IPS-NIHi7 (cell line): ENCODE results near the gene CINP.

ENCODE experiments used
- DNase-seq: peaks from one replicate; pipeline ENCODE4 v3.0.0; 2012; ENCODE audit warnings: mixed read lengths; ENCODE audit errors: extremely low spot score

Gene CINP

GRCh38 chr14:102362545-102363181 lies at the start of gene CINP, which contains the start of gene TECPR2:
Gene CINP (minus strand): TSS chr14:102362890. CDS start chr14:102362851, 39 bp downstream.
Gene TECPR2 (plus strand): TSS chr14:102362941. CDS start chr14:102376722, 13,781 bp downstream.
- peak; percentile 99 for DNase-seq

DNA sequence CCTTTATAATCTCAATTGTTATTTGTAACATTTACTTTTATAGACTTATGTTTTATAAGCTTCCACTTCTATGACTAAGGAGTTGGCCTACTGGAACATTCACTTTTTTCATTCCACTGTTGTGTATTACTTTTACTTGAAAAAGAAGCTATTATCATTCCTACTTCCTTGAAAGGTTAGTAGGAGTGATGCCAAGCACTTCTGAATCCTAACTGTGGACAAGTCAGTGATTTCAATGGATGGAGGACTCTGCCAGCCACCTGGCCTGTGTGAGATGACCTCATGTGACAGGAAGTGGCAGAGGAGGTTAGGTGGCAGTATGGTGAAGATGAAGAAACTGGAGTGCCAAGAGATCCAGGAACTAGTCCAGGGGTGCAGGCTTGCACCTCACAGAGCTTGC lies 46.0 kb upstream of the CINP start:
- DNase-seq = no peak

DNA sequence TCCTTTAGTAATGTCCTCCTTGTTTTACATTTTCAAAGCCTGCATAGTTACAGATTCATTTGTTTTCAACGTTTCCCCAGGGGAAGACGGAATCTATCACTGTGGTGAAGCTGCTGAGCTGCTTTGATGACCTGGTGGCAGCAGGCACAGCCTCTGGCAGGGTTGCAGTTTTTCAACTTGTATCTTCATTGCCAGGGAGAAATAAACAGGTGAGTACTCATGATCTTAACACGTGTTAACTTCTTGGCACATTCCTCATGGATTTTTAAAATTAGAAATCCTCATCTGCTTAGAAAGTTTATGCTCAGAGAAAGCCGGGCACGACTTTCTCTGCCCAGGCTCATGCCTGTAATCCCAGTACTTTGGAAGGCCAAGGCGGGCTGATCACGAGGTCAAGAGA lies 44.6 kb upstream of the CINP start:
- no peak for DNase-seq

- no peak for DNase-seq
Observed at GRCh38 chr14:102403028-102403427, 40.3 kb upstream of the CINP start.

DNA sequence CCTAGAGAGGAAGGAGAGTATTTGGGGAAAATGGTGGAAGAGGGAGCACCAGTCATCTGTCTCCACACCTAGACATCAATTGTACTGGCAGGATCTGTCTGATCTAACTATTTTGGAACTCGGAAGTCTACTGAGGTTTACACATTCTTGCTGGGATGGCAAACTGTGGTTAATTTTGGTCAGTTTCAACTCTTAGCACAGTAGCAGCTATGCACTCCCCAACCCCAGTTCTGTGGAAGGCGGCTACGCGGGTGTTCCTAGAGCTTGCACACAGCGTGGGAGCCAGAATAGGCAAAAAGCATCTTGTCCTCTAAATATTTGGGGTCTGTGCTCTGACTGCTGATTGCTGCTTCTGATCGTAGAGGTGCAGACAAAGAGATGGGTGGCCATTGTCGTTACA lies 33.8 kb upstream of the CINP start:
- DNase-seq = no peak

DNA sequence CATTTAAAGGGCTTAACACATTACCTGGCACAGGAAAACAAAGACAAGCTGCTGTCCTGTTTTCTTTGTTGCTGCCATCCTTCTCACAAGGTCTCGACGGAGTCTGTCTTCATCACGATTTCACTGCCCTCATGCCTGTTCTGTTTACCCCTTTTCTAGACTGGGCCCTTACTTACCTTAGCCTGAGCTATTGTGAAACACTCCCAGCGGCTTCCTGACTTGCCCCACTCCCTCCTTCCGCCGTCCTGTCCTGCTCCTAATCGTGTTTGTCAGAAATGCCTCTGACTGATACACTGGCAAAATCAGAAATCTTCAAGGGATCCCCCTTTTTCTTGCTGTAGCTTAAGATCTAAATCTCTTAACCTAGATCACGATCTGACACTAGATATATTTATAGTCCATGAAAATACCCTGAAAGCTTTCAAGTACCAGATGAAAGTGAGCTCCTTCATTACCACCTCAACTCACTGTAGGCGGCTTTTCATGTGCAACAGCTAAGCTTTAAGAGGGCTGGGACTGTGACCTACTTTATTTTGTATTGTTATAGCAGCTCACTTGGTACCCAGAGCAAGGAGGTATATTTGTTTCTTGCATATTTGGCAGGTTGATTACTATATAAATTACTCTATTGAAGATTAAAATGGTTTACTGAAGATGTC lies 32.2 kb upstream of the CINP start:
- DNase-seq = no peak

- DNase-seq = no peak
Observed at GRCh38 chr14:102392506-102392905, 29.8 kb upstream of the CINP start.

DNA sequence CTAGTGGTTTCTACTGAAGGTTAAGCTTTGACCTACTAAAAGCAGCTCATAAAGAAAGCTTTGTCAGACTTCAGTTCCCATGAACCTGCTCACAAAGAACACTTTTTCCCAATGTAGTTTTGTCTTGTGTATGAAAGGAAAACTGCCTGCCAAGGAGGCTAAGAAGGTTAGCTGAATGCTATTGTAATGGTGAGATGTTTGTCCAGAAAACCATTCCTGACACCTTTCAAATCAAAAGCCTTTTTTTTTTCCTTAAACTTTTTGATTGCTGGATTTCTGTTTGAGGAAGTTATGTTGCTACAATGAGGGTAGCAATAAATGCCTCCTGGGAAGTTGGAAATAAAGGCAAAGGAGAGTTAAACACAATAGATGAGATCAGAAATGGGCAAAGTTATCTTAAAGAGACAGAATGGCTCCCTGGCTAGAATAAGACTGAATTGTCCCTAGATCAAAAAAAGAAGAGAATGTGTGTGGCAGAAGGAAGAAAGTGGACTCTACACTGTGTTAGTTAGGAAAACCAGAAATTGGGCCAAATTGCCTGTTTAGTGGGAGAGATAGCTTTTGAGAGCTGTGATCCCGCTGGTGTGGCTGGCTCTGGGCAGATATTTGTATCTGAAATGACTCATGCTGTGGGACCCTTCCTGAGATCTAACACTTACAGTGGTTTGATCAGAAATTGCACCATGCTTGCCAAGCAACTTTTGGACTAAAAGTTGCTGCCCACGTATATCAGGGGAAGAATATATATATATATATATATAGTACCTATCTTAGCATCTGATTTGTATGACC lies 27.6 kb upstream of the CINP start:
- no peak for DNase-seq

DNA sequence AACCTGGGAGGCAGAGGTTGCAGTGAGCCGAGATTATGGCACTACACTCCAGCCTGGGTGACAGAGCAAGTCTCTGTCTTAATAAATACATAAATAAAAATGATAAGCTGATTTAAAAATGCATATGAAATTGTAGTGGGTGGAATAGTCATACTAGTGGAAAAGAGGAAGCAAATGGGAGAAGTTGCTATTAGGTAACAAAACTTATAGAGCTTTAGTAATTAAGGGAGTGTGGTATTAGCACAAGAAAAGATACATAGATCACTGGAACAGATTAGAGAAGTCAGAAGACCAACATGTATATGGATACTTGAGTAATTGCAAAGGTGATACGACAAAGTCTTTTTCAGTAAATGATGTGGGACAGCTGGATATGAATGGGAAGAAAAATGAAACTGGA lies 26.6 kb upstream of the CINP start:
- DNase-seq = no peak

GRCh38 chr14:102387086-102387485 lies 24.4 kb upstream of the CINP start:
- no peak for DNase-seq

DNA sequence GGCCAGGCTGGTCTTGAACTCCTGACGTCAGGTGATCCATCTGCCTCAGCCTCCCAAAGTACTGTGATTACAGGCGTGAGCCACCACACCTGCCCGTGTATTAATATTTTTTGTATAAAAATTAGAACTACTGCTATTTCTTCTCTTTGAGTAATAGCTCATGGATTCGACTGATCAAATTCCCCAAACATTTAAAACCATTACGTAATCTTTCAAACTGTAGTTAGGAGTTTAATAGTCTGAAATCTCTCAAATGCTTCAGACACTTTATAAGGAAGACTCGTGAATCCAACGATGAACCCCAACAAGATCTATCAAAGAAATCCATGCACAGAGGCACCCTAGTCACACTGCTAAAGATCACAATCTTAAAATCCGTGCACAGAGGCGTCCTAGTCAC lies 16.1 kb upstream of the CINP start:
- no peak for DNase-seq

- DNase-seq = no peak
Observed at GRCh38 chr14:102377696-102378095, 15.0 kb upstream of the CINP start.

DNA sequence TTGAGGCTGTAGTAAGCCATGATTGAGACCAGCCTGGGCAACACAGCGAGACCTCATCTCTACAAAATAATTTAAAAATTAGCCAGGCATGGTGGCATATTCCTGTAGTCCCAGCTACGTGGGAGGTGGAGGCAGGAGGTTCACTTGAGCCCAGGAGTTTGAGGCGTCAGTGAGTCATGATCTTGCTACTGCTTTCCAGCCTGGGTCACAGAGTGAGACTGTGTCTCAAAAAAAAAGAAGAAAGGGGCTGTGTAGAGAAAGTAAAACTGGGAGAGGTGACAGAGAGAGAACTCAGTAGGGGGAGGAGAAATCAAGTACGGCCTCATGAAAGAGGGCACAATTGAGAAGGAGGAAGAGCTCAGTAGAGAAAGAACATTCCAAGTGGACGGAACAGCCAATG lies 12.4 kb upstream of the CINP start:
- DNase-seq = no peak

DNA sequence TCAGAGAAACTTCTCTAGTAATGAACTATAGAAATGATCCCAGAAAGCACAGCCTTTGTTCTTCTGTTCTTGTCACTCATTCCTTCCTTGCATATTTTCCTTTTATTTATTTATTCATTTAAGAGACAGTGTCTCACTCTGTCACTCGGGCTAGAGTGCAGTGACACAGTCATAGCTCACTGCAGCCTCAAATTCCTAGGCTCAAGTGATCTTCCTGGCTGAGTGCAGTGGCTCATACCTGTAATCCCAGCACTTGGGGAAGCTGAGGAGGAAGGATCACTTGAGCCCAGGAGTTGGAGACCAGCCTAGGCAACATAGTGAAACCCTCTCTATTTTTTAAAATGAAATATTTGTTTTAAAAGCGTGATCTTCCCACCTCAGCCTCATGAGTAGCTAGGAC lies 11.6 kb upstream of the CINP start:
- DNase-seq = no peak

DNA sequence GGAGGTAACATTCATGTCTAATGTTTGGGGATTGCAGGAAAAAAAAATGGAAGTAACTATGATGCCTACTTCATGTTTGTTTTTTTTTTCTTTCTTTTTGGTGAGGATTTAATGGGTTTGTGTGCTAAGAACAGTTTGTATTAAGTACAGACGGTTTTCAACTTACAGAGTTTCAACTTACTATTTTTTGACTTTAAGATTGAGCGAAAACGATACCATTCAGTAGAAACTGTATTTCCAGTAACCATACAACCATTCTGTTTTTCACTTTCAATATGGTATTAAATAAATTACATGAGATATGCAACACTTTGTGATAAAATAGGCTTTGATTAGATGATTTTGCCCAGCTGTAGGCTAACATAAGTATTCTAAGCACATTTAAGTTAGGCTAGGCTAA lies 10.4 kb upstream of the CINP start:
- DNase-seq = no peak

DNA sequence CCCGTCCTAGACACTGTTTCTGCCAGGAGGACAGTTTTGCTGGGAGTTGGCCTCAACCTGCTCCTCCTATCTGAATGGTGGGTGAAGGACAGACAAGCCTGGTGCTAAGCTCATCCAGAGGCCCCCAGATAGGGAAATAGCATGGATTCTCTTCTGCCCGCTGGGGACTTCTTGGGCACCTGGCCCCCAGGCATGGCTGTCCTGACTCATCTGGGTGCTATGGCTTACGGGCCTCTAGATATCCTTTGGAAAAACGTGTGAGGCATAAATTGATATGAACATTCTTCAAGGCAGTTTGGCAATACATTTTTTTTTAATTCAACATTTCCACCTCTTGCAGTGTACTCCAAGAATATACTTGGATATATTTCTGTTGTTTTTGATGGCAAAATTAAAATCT lies 8.7 kb upstream of the CINP start:
- no peak for DNase-seq

- DNase-seq = no peak
Observed at GRCh38 chr14:102370305-102370809, 7.7 kb upstream of the CINP start.

DNA sequence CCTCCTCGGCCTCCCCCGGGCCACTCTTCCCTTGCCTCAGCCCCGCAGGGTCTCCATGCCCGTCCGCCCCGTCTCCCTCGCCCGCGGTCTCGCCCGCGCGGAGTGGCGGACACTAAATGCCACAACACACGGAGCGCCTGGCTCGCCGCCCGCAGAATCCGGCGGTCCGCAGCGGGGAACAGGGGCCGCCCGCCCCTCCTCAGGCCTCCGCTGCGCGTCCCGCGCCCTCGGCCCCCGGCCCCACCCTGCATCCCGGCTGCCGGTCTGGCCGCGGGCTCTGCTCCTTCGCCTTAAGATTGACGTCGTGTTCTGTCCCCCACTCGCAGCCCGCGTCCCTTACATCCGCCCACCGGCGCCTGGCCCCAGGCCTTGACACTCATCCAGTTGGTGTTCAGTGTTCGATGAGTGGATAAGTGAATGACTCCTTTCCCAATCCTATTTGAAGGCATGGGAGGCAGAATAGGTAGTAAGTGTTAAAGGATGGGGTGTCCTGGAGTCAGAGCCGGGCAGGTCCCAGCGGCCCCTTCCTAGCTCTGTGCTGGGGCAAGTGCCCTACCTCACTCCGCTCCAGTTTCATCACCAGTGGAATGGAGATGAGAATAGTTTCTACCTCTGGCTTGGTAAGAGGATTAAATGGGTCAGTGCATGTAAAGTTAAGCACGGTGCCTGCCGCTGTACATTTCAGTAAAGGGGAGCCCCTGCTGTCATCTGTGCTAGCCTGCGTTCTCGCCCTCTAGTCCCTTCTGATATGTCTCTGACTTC lies 673 bp upstream of the CINP start:
- peak; percentile 31 for DNase-seq

GRCh38 chr14:102362084-102362483 lies 606 bp downstream of the CINP start:
- DNase-seq = no peak

GRCh38 chr14:102360388-102360787 lies 2.3 kb downstream of the CINP start:
- no peak for DNase-seq

GRCh38 chr14:102359341-102359740 lies 3.3 kb downstream of the CINP start:
- no peak for DNase-seq

- DNase-seq = no peak
Observed at GRCh38 chr14:102356280-102356679, 6.4 kb downstream of the CINP start.
